ENCODE measurements around the gene CNN1.

- TF ChIP-seq CTCF (IDR thresholded peaks at IDR 0.05) (no peak), POLR2A (IDR thresholded peaks at IDR 0.05) (no peak)
Measured at GRCh38 chr19:11577451-11578257, 39.0 kb downstream of the CNN1 start, which contains the start of gene ACP5.

Measured in adrenal gland (tissue), 5 donors.